Measurements from ENCODE around the gene MORC4. TPM values are rescaled to one million over a fixed set of nuclear protein-coding genes. Genes with fewer than 3 reads are reported as not detected.

MORC4 gene
- total RNA-seq, 3 donors from 2014 or later, result 7.6 to 9.7 (median 8.0) TPM

DNA sequence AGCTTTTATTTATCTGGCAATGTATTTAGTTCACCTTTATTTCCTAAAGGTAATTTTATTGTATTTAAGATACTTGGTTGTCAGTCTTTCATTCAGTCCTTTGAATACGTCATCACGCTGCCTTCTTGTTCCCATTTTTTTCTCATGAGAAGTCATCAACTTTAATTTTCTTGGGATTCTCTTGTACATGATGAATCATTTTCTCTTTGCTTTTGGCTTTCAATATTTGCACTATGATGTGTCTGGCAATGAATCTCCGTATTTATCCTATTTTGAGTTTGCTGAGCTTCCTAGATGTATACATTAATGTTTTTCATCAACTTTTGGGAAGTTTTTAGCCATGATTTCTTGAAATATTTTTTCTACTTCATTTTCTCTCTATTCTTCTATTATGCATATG lies 51.4 kb downstream of the MORC4 start:
- intact Hi-C loops (cut with DNase I, micrococcal nuclease), result no loop called here
- Histone ChIP-seq H3K4me3 (no peak overlapping the region), H3K9me3 (no peaks in the 10 kb centered on the region), H3K36me3 (ENCODE audit: low read depth) (no peaks in the 10 kb centered on the region), H3K4me1 (ENCODE audit: low read depth) (no peaks in the 10 kb centered on the region)
- no peak for DNase-seq
- TF ChIP-seq, protein P1, sequence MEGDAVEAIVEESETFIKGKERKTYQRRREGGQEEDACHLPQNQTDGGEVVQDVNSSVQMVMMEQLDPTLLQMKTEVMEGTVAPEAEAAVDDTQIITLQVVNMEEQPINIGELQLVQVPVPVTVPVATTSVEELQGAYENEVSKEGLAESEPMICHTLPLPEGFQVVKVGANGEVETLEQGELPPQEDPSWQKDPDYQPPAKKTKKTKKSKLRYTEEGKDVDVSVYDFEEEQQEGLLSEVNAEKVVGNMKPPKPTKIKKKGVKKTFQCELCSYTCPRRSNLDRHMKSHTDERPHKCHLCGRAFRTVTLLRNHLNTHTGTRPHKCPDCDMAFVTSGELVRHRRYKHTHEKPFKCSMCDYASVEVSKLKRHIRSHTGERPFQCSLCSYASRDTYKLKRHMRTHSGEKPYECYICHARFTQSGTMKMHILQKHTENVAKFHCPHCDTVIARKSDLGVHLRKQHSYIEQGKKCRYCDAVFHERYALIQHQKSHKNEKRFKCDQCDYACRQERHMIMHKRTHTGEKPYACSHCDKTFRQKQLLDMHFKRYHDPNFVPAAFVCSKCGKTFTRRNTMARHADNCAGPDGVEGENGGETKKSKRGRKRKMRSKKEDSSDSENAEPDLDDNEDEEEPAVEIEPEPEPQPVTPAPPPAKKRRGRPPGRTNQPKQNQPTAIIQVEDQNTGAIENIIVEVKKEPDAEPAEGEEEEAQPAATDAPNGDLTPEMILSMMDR (IDR thresholded peaks at IDR 0.05), result no peak
- no peak for ATAC-seq

DNA sequence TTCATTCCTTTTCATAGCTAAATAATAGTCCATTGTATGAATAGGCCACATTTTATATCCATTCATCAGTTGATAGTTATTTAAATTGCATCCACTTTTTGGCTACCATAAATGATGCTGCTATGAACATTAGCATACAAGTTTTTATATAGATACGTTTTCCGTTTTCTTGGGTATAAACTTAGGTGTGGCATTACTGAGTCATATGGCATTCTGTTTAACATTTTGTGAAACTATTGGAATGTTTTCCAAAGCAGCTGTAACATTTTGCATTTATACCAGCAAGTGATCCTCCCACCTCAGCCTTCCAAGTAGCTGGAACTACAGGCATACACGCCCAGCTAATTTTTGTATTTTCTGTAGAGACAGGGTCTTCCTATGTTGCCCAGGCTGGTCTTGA lies 53.5 kb downstream of the MORC4 start:
- ATAC-seq, result no peak

DNA sequence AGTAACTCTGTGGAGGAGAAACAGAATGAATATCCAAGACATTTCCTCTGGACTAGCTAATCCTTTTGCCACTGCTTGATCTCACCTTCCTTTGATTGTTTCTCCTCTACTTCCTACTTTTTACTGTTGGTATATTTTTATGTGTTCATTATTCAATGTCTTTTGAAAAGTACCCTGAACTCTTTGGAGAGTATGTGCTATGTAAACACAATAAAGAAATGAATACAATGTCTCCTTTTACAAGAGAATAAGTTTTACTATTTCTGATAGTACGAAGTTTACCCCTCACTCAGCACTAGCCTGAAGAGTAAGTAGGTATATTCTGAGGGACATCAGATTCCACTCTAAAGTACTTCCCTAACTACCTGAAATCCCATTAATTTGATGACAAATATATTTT lies 59.9 kb downstream of the MORC4 start:
- H3K4me3 ChIP-seq, result no peak overlapping the region
- DNase-seq (no peak), ATAC-seq (peak; percentile 36)
- TF ChIP-seq, protein P1 (IDR thresholded peaks at IDR 0.05), result no peak
- H3K36me3 ChIP-seq (ENCODE audit: low read depth), result no peaks in the 10 kb centered on the region
- H3K4me1 ChIP-seq (ENCODE audit: low read depth), result no peaks in the 10 kb centered on the region
- intact Hi-C loops (cut with DNase I, micrococcal nuclease), result no loop called here
- H3K9me3 ChIP-seq, result no peaks in the 10 kb centered on the region

More for the DNA sequence above, 53.5 kb downstream of the MORC4 start:
- TF ChIP-seq, protein P1 (IDR thresholded peaks at IDR 0.05), result no peak
- intact Hi-C loops (cut with DNase I, micrococcal nuclease), result no loop called here
- no peaks in the 10 kb centered on the region for H3K4me1 ChIP-seq (ENCODE audit: low read depth)
- H3K36me3 ChIP-seq (ENCODE audit: low read depth), result no peaks in the 10 kb centered on the region
- no peak overlapping the region for H3K4me3 ChIP-seq
- H3K9me3 ChIP-seq, result no peaks in the 10 kb centered on the region
- no peak for DNase-seq

DNA sequence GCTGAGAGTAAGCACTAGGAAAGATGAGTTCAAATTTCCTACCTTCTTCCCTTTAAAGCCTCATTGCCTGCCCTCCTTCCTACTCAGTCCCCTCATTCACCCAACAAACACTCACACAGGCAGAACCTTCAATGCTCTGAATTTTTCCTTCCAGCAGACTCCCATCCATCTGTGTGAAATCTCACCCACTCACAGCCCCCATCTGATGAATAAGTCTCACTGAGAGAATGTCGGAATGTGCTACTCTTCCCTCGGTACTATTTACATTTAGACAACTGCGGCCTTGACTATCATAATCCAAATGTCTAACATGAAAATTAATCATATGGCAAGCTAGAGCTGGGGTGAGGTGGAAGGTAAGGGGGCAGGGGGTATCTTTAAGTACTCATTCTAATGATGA lies 60.4 kb downstream of the MORC4 start:
- no peaks in the 10 kb centered on the region for H3K4me1 ChIP-seq (ENCODE audit: low read depth)
- DNase-seq (no peak), ATAC-seq (no peak)
- H3K36me3 ChIP-seq (ENCODE audit: low read depth), result no peaks in the 10 kb centered on the region
- no peaks in the 10 kb centered on the region for H3K9me3 ChIP-seq
- no peak overlapping the region for H3K4me3 ChIP-seq
- TF ChIP-seq, protein P1 (IDR thresholded peaks at IDR 0.05), result no peak
- intact Hi-C loops (cut with DNase I, micrococcal nuclease), result no loop called here

DNA sequence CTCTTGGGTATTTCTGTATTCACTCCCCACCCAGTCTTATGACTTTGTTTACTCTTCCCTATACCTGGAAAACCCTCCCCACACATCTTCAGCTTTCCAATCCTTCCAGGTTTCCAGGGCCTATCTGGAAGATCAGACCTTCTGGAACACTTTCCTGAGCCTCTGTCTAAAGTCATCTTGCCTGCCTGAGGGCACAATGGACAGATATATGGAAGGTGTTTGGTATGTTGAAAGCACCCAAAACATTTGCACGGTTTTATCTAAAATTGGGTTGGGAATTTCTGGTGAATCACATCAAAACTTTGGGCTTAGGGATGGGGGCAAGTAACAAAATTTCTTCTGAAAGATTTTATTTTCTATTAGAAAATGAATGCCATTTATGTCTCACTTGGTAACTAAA lies 63.8 kb downstream of the MORC4 start:
- no peak for DNase-seq
- ATAC-seq, result no peak
- no peaks in the 10 kb centered on the region for H3K9me3 ChIP-seq
- intact Hi-C loops (cut with DNase I, micrococcal nuclease), result no loop called here
- TF ChIP-seq, protein P1 (IDR thresholded peaks at IDR 0.05), result no peak
- no peaks in the 10 kb centered on the region for H3K4me1 ChIP-seq (ENCODE audit: low read depth)
- H3K36me3 ChIP-seq (ENCODE audit: low read depth), result no peaks in the 10 kb centered on the region
- H3K4me3 ChIP-seq, result no peak overlapping the region

DNA sequence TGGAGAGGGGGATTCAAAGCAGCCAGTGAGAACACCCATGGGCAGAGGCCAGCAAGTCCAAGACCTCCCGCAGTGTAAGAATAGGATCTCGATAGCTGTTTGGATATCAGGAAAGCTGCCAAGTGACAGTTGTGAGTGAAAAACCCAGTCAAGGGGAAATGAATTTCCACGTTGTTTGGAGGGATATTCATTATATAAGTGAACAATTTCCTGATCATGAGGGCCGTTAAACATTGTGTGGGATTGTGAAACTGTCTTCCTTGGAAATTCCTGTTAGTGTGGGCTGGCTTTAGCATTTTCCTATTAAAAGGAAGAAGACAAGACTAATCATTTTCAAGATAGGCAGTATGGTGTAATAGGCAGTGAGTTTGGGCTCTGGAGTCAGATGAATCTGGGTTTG lies 64.8 kb downstream of the MORC4 start:
- no peak for ATAC-seq
- TF ChIP-seq, protein P1 (IDR thresholded peaks at IDR 0.05), result no peak
- H3K36me3 ChIP-seq (ENCODE audit: low read depth), result no peaks in the 10 kb centered on the region

More for the DNA sequence above, 64.8 kb downstream of the MORC4 start:
- DNase-seq, result no peak
- Histone ChIP-seq H3K4me3 (no peak overlapping the region), H3K4me1 (ENCODE audit: low read depth) (no peaks in the 10 kb centered on the region), H3K9me3 (no peaks in the 10 kb centered on the region)
- intact Hi-C loops (cut with DNase I, micrococcal nuclease), result no loop called here

Data from mucosa of descending colon (tissue), 3 donors.